Mucosa of descending colon (tissue), 3 donors: Measurements from ENCODE around the gene NIP7. TPM values are rescaled to one million over a fixed set of nuclear protein-coding genes. Genes with fewer than 3 reads are reported as not detected.

ENCODE experiments used
- ATAC-seq: fragments of 200-7000 bp; cut with Tn5 transposase; one replicate; pipeline ENCODE4 v1.9.1; 2020; ENCODE audit warnings: mild to moderate bottlenecking, moderate library complexity
- DNase-seq, 3 donors: peaks; one replicate each; pipeline ENCODE4 v3.0.0-alpha.2; 2020
- H3K36me3 ChIP-seq: fragments of 200-600 bp; one replicate; pipeline ENCODE4 v1.8.0; 2021; ENCODE audit warnings: low read depth, mild to moderate bottlenecking
- H3K4me1 ChIP-seq: fragments of 200-600 bp; one replicate; pipeline ENCODE4 v1.8.0; 2021; ENCODE audit warnings: low read depth, mild to moderate bottlenecking
- H3K4me3 ChIP-seq: fragments of 200-600 bp; one replicate; pipeline ENCODE4 v1.8.0; 2021; ENCODE audit warnings: mild to moderate bottlenecking
- H3K9me3 ChIP-seq: fragments of 200-600 bp; one replicate; pipeline ENCODE4 v1.8.0; 2021; ENCODE audit warnings: mild to moderate bottlenecking
- CTCF ChIP-seq: fragments of 200-600 bp; IDR thresholded peaks from one replicate; pipeline ENCODE4 v1.8.0; 2022; ENCODE audit warnings: antibody characterized with exemption, mild to moderate bottlenecking
- intact Hi-C, 2 donors: fragments of 100-400 bp; cut with DNase I in 1 of 2; cut with micrococcal nuclease in 1 of 2; formaldehyde crosslinking; loops; one replicate each; pipeline versions ENCODE4 v1.11.0 to v1.11.1; 2022; cut with DNase I, micrococcal nuclease
- total RNA-seq, 3 donors: library from RNA; stranded (reverse); fragmentation: NEBNext Ultra II Directional in 2 of 3; extraction: Animal tissue kit (Norgen Biotek cat#: 25700) in 2 of 3; gene quantifications; one replicate each; pipeline versions ENCODE4 v1.2.1 to v1.2.4, GENCODE V29; 2021 to 2023
- donor health status: DM: no; HTN: no; CAD: no; lungs with moderate emphysema.
- donor health status: DM: no; HTN: no; CAD: no.
- donor health status: DM: no; HTN: yes; CAD: no.

Gene NIP7
- total RNA-seq, 3 donors from 2014 or later: 20.1 to 25.1 (median 22.4) TPM

- DNase-seq: no peak
- Histone ChIP-seq H3K4me1 (no peaks in the 10 kb centered on the region), H3K36me3 (no peaks in the 10 kb centered on the region), H3K4me3 (no peak overlapping the region), H3K9me3 (no peaks in the 10 kb centered on the region)
- TF ChIP-seq CTCF: no peak
- intact Hi-C loops: no loop called here
- no peak for ATAC-seq
Observed at GRCh38 chr16:69301187-69301586, 38.4 kb upstream of the NIP7 start.

GRCh38 chr16:69301861-69302260 is 37.7 kb upstream of the NIP7 start:
- no peaks in the 10 kb centered on the region for H3K9me3 ChIP-seq
- no peaks in the 10 kb centered on the region for H3K4me1 ChIP-seq
- DNase-seq (no peak), ATAC-seq (no peak)
- no peak overlapping the region for H3K4me3 ChIP-seq
- no peaks in the 10 kb centered on the region for H3K36me3 ChIP-seq
- intact Hi-C loops: no loop called here
- no peak for TF ChIP-seq CTCF

GRCh38 chr16:69302301-69302700 is 37.3 kb upstream of the NIP7 start:
- H3K9me3 ChIP-seq: no peaks in the 10 kb centered on the region
- H3K4me3 ChIP-seq: no peak overlapping the region
- H3K36me3 ChIP-seq: no peaks in the 10 kb centered on the region
- intact Hi-C loops: no loop called here
- ATAC-seq: no peak
- no peak for TF ChIP-seq CTCF
- H3K4me1 ChIP-seq: no peaks in the 10 kb centered on the region
- no peak for DNase-seq

GRCh38 chr16:69306031-69306430 is 33.5 kb upstream of the NIP7 start:
- TF ChIP-seq CTCF: no peak
- DNase-seq (no peak), ATAC-seq (no peak)
- intact Hi-C loops: no loop called here
- peaks cover 5% of the 10 kb centered on the region for H3K4me1 ChIP-seq
- no peaks in the 10 kb centered on the region for H3K9me3 ChIP-seq
- no peaks in the 10 kb centered on the region for H3K36me3 ChIP-seq
- no peak overlapping the region for H3K4me3 ChIP-seq

- no peak for TF ChIP-seq CTCF
- no peak for DNase-seq
- Histone ChIP-seq H3K36me3 (no peaks in the 10 kb centered on the region), H3K9me3 (no peaks in the 10 kb centered on the region), H3K4me3 (no peak overlapping the region), H3K4me1 (peaks cover 8% of the 10 kb centered on the region)
- intact Hi-C loops: no loop called here
- no peak for ATAC-seq
Observed at GRCh38 chr16:69307091-69307490, 32.5 kb upstream of the NIP7 start.

GRCh38 chr16:69307856-69308255 is 31.7 kb upstream of the NIP7 start:
- DNase-seq: no peak
- intact Hi-C loops: no loop called here
- no peak for TF ChIP-seq CTCF
- Histone ChIP-seq H3K4me1 (peaks cover 15% of the 10 kb centered on the region), H3K4me3 (no peak overlapping the region), H3K9me3 (no peaks in the 10 kb centered on the region), H3K36me3 (no peaks in the 10 kb centered on the region)
- no peak for ATAC-seq
